Panc1 (cell line): ENCODE measurements around the gene PDGFA. TPM values are rescaled to one million over a fixed set of nuclear protein-coding genes. Genes with fewer than 3 reads are reported as not detected.

Experiments used
- ATAC-seq: fragments of 200-7000 bp; cut with Tn5 transposase; 2 replicates; pipeline ENCODE4 v1.9.1; 2020; ENCODE audit warnings: mild to moderate bottlenecking, moderate library complexity
- BruUV-seq: library from RNA; stranded (reverse); fragments of 400-500 nt; replicated peaks from 2 replicates; lab custom pipeline; 2021; lab: Mats Ljungman, UMichigan
- CTCF ChIA-PET: fragments of 300-600 bp; sonication (Branson Sonifier 250); formaldehyde crosslinking; loops from one replicate; lab custom pipeline; 2022; ENCODE audit warnings: antibody characterized with exemption; lab: Charles Lee
- POLR2A ChIA-PET: fragments of 300-600 bp; sonication (Branson Sonifier 250); formaldehyde crosslinking; loops from one replicate; lab custom pipeline; 2022; ENCODE audit warnings: antibody characterized with exemption; lab: Charles Lee
- DNase-seq: peaks from one replicate; pipeline ENCODE4 v3.0.0-alpha.2; 2010; ENCODE audit warnings: low read depth, low spot score
- H3K27ac ChIP-seq: 2 replicates; pipeline ENCODE4 v1.5.1; 2011; ENCODE audit warnings: mild to moderate bottlenecking, low read length, inconsistent platforms
- H3K27me3 ChIP-seq: fragments of 200-500 bp; sonication (Bioruptor generic); 2 replicates; pipeline ENCODE4 v1.6.0; 2014; ENCODE audit warnings: low read length, inconsistent platforms; ENCODE audit not compliant: control insufficient read depth, insufficient read depth
- H3K36me3 ChIP-seq: fragments of 200-500 bp; sonication (Bioruptor generic); 2 replicates; pipeline ENCODE4 v1.5.1; 2014; ENCODE audit warnings: inconsistent platforms, mild to moderate bottlenecking, low read length, moderate library complexity; ENCODE audit not compliant: control insufficient read depth, insufficient read depth
- H3K4me1 ChIP-seq: 2 replicates; pipeline ENCODE4 v1.5.1; 2011; ENCODE audit warnings: inconsistent platforms, mild to moderate bottlenecking, low read length, moderate library complexity; ENCODE audit not compliant: control insufficient read depth, insufficient read depth
- H3K4me3 ChIP-seq, 2 experiments: 2 replicates each; pipeline ENCODE4 v1.5.1; 2011 to 2012; ENCODE audit warnings: low read depth in 2 of 2, low read length in 2 of 2, mild to moderate bottlenecking in 2 of 2, inconsistent platforms in 1 of 2, moderate library complexity in 1 of 2
- H3K9me3 ChIP-seq: fragments of 200-500 bp; sonication (Bioruptor generic); 2 replicates; pipeline ENCODE4 v1.5.1; 2014; ENCODE audit warnings: low read depth, mild to moderate bottlenecking, inconsistent platforms, low read length, moderate library complexity; ENCODE audit not compliant: control insufficient read depth, insufficient read depth
- POLR2AphosphoS5 ChIP-seq: IDR thresholded peaks from 2 replicates; pipeline ENCODE4 v1.6.1; 2012; ENCODE audit warnings: mild to moderate bottlenecking, low read depth, low read length, moderate library complexity
- SIN3A ChIP-seq: IDR thresholded peaks from 2 replicates; pipeline ENCODE4 v1.6.1; 2012; ENCODE audit warnings: low read depth, mild to moderate bottlenecking, low read length, moderate library complexity, borderline replicate concordance; ENCODE audit not compliant: insufficient read depth
- TCF7L2 ChIP-seq: IDR thresholded peaks from 2 replicates; pipeline ENCODE4 v1.6.1; 2011; ENCODE audit warnings: mild to moderate bottlenecking, low read depth, low read length, inconsistent platforms
- in situ Hi-C: cut with HindIII; loops from 2 replicates; pipeline ENCODE4 v1.10.0; 2016; ENCODE audit warnings: low sequenced_read_pairs, low pct_unique_long_range_greater_than_20kb
- intact Hi-C: fragments of 100-400 bp; cut with micrococcal nuclease; formaldehyde crosslinking; loops from one replicate; pipeline ENCODE4 v1.10.0; 2022; ENCODE audit not compliant: unreplicated experiment
- total RNA-seq: library from RNA; stranded (reverse); gene quantifications from one replicate; pipeline ENCODE4 v1.2.1, GENCODE V29; 2021; ENCODE audit not compliant: unreplicated experiment
- TF ChIP-seq, protein P1 (sequence below): fragments of 450-650 bp; IDR thresholded peaks from 2 replicates; pipeline ENCODE4 v1.5.1; 2017; ENCODE audit warnings: mild to moderate bottlenecking
- TF ChIP-seq, protein P2 (sequence below), 2 experiments: IDR thresholded peaks; 2 replicates each; pipeline ENCODE4 v1.6.1; 2011 to 2012; ENCODE audit warnings: low read depth in 2 of 2, control low read depth in 1 of 2, low read length in 1 of 2, mild to moderate bottlenecking in 1 of 2, moderate library complexity in 1 of 2; ENCODE audit not compliant: insufficient read depth in 1 of 2

The PDGFA gene
- total RNA-seq, 1 experiment from 2014 or later = 18.5 TPM

DNA sequence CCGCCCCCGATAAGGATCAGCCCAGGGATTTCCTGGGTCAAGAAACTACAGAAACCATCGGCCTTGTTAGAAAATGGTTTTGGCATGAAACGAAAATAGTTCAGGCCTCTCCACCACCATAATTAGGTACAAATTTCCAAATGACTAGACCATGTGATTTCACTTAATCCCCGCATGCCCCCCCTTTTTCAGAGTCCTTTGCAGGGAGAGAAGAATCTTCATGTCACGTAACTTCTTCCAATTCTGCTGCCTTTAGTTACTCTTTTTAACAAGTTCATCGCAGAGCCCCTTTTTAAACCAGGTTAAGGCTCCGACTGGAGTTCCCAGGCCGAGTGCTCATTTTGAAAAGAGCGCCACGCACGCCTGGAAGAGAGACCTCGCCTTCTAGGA, 3.4 kb downstream of the PDGFA start:
- H3K36me3 ChIP-seq = no peaks in the 10 kb centered on the region; the same call in 1 of the 2 replicates
- ATAC-seq (no peak), DNase-seq (no peak)
- POLR2A ChIA-PET = no interaction called here
- intact Hi-C loops = no loop called here
- no peak overlapping the region for H3K4me3 ChIP-seq
- TF ChIP-seq TCF7L2 = no peak
- no peak for TF ChIP-seq POLR2AphosphoS5
- TF ChIP-seq SIN3A = no peak
- TF ChIP-seq, protein P1, sequence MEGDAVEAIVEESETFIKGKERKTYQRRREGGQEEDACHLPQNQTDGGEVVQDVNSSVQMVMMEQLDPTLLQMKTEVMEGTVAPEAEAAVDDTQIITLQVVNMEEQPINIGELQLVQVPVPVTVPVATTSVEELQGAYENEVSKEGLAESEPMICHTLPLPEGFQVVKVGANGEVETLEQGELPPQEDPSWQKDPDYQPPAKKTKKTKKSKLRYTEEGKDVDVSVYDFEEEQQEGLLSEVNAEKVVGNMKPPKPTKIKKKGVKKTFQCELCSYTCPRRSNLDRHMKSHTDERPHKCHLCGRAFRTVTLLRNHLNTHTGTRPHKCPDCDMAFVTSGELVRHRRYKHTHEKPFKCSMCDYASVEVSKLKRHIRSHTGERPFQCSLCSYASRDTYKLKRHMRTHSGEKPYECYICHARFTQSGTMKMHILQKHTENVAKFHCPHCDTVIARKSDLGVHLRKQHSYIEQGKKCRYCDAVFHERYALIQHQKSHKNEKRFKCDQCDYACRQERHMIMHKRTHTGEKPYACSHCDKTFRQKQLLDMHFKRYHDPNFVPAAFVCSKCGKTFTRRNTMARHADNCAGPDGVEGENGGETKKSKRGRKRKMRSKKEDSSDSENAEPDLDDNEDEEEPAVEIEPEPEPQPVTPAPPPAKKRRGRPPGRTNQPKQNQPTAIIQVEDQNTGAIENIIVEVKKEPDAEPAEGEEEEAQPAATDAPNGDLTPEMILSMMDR = no peak
- TF ChIP-seq, protein P2, sequence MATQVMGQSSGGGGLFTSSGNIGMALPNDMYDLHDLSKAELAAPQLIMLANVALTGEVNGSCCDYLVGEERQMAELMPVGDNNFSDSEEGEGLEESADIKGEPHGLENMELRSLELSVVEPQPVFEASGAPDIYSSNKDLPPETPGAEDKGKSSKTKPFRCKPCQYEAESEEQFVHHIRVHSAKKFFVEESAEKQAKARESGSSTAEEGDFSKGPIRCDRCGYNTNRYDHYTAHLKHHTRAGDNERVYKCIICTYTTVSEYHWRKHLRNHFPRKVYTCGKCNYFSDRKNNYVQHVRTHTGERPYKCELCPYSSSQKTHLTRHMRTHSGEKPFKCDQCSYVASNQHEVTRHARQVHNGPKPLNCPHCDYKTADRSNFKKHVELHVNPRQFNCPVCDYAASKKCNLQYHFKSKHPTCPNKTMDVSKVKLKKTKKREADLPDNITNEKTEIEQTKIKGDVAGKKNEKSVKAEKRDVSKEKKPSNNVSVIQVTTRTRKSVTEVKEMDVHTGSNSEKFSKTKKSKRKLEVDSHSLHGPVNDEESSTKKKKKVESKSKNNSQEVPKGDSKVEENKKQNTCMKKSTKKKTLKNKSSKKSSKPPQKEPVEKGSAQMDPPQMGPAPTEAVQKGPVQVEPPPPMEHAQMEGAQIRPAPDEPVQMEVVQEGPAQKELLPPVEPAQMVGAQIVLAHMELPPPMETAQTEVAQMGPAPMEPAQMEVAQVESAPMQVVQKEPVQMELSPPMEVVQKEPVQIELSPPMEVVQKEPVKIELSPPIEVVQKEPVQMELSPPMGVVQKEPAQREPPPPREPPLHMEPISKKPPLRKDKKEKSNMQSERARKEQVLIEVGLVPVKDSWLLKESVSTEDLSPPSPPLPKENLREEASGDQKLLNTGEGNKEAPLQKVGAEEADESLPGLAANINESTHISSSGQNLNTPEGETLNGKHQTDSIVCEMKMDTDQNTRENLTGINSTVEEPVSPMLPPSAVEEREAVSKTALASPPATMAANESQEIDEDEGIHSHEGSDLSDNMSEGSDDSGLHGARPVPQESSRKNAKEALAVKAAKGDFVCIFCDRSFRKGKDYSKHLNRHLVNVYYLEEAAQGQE (IDR thresholded peaks at IDR 0.05; ENCODE audit: insufficient read depth in 1 of 2, low read depth in 2 of 2, low read length in 1 of 2) = no peak
- no peak overlapping the region for H3K27ac ChIP-seq
- CTCF ChIA-PET = interaction anchor here (0.7 kb wide), 1 partner anchor 79 kb away, joined by 7 read pairs; no protein-coding TSS in a partner anchor
- no TSS peak for BruUV-seq
- in situ Hi-C loops = no loop called here
- no peaks in the 10 kb centered on the region for H3K27me3 ChIP-seq
- H3K9me3 ChIP-seq = no peaks in the 10 kb centered on the region
- H3K4me1 ChIP-seq = peaks cover 10% of the 10 kb centered on the region

DNA sequence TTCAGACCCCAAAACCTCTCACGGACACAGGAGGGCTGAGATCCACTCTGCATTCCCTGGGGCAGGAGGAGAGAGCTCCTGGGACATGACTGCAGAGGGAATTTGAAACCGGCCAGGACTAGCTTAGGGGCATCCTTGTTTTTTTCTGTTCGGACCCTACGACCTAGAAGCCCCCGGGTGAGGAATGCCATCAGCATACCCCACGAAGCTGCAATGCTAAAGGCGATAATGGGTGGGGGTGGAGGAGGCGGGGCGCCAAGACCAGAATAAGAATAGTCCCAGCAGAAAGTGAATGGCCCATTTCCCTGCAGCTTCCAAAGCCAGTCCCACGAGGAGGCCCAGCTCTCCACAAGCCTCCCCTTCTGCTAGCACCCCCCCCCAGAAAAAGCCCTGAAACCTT, 4.0 kb downstream of the PDGFA start:
- POLR2A ChIA-PET = interaction anchor here (0.6 kb wide), 1 partner anchor 22 kb away, joined by 8 read pairs; no protein-coding TSS in a partner anchor
- H3K4me3 ChIP-seq = no peak overlapping the region
- peaks cover 5% of the 10 kb centered on the region for H3K4me1 ChIP-seq
- no peak for DNase-seq
- CTCF ChIA-PET = no interaction called here
- no TSS peak for BruUV-seq
- no peaks in the 10 kb centered on the region; the same call in 1 of the 2 replicates for H3K36me3 ChIP-seq
- in situ Hi-C loops (no loop called here), intact Hi-C loops (no loop called here)
- no peak for ATAC-seq
- TF ChIP-seq TCF7L2 = no peak
- TF ChIP-seq SIN3A = no peak
- no peaks in the 10 kb centered on the region for H3K27me3 ChIP-seq
- no peak overlapping the region for H3K27ac ChIP-seq
- H3K9me3 ChIP-seq = no peaks in the 10 kb centered on the region
